ENCODE data around the gene NR3C2.
A peak's percentile ranks its signal among the peaks of the same experiment; 100 is the strongest.

GRCh38 chr4:148444296-148445070 is 2.3 kb upstream of the NR3C2 start:
- TF ChIP-seq CTCF (conservative IDR thresholded peaks at IDR 0.05) (no peak), EZH2 (IDR thresholded peaks at IDR 0.05; ENCODE audit: low read depth) (peak; percentile 93; the same call in 1 of the 2 replicates)

Data from PC-9 (cell line).